GM21447 (cell line): Measurements from ENCODE around the gene ZNF445.
"Not testable (repeated sequence)": the region's sequence is repeated elsewhere in the genome, so short reads cannot be mapped to it uniquely, and the experiment has no call there.

Source experiments
- ATAC-seq: cut with Tn5 transposase; IDR thresholded peaks from one replicate; pipeline ENCODE4 v1.9.1; 2021; ENCODE audit not compliant: unreplicated experiment

Gene ZNF445

DNA sequence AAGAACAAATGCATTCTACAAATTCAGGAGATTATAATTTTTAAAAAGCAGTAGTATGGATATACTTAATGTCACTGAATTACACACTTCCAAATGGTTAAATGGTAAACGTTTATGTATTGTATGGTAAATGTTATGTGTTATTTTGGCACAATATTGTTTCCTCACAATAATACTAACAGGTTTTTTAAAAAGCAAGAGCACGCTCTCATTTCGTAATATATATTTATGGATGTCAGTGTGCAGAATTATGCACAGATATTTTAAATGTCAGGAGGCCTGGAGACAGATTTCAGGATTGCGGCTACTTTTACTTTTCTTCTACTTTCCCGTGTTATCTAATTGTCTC is 533 bp downstream of the ZNF445 start:
- no peak for ATAC-seq

DNA sequence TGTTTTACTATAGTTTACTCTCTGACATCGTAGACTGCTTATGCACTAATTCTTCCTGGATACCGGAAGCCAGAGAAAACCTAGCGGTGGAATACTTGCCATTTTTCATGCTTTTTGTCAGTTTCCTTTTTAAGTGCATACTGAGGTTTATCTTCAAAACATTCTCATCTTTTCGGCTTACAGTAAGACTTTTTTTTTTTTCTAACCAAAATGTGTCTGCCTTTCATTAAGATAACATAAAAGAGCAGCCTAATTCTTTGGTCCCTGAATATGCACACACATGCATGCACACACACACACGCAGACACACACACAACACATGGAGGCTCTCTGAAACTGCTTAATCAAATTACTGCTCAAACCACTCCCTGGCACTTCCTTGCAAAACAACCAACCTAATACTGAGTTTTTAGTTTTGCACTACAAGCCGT is 1.3 kb downstream of the ZNF445 start:
- ATAC-seq: no peak

DNA sequence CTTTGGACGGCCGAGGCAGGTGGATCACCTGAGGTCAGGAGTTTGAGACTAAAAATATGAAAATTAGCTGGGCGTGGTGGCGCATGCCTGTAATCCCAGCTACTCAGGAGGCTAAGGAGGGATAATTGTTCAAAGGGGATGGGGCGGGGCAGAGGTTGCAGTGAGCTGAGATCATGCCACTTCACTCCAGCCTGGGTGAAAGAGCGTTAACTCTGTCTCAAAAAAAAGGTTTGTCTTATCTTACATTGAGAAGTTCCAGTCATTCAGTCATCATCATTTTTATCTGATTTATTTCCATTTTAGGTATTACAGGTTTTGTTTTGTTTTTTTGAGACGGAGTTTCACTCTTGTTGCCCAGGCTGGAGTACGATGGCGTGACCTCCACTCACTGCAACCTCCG is 2.6 kb downstream of the ZNF445 start:
- ATAC-seq: not testable (repeated sequence)

DNA sequence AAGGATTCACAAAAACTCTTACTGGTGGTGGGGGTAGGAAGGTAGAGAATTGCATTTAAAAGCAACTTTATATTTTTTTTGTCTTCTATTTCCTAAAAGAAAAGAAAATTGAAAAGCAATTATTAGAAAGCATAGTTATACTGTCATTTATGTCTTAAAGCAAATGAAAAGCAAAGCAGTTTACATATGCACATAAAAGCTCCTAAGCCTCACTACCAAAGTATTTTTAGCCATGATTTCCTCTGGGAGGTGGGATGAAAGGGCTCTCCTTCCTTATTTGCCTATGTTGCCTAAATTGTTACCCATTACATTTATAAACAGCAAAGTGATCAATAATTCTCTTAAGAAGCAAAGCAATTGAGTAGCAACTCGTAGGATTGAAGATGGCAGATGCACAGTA is 7.0 kb downstream of the ZNF445 start:
- no peak for ATAC-seq

DNA sequence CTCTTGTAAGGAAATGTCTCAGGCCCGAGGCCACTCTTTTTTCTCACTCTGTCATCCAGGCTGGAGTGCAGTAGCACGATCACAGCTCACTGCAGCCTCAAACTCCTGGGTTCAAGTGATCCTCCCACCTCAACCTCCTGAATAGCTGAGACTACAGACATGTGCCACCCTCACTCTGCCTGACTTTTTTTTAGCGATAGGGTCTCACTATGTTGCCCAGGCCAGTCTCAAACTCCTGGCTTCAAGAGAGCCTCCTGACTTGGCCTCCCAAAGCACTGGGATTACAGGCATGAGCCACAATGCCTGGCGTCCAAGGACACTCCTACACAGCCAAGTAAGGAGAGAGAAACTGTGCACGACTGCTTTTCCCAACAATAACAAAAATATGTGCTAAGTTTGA is 7.6 kb downstream of the ZNF445 start:
- no peak for ATAC-seq

DNA sequence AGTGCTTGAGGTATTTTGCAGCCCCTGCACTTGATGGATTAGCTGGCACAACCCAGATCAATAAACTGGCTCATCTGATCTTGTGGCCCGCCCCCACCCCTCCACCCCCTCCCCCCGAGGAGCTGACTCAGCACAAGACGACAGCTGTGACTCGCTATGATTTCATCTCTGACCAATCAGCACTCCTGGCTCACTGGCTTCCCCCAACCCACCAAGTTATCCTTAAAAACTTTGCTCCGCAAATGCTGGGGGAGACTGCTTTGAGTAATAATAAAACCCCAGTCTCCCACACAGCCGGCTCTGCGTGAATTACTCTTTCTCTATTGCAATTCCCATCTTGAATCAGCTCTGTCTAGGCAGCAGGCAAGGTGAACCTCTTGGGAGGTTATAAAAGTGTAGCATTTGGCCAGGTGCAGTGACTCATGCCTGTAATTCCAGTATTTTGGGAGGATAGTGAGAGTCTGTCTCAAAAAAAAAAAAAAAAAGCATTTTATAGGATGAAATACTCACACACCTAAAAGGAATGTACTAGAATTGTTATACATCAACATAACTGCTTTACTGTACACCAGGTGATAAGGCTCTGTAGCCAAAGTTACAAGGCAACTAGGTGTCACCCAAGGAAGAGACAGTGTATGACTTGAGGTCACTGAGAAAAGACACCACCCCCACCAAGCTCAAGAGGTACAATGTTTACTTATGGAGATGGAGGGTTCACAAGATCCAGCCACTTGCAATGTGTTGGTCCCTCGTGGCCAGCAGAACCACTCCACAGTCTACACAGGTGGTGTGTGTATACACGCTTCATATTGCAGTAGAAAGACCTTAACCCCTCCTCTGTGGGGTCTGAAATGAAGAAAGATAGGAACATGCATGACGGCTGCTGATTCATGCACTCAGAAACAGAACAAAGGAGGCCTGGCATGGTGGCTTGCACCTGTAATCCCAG is 8.6 kb downstream of the ZNF445 start:
- no peak for ATAC-seq

DNA sequence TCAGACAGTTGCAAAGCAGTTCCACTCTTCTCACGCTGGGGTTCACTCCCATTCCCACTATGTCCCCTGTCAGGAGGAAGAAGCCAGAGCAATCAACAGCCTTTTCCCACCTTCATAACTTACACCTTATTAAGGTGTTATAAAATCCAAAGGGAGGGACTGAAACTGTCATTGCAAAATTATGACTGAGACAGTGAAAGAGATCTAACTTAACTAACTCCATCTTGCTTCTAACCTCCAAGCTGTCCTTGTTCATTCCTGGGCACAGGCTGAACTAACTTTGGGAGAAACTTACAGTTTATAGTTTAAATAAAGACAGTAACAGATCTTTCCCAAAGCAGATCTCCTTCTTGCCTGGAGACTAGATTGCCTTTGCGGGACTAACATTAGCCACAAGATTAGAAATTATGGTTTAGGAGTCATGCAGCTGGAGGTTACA is 9.4 kb downstream of the ZNF445 start:
- not testable (repeated sequence) for ATAC-seq

DNA sequence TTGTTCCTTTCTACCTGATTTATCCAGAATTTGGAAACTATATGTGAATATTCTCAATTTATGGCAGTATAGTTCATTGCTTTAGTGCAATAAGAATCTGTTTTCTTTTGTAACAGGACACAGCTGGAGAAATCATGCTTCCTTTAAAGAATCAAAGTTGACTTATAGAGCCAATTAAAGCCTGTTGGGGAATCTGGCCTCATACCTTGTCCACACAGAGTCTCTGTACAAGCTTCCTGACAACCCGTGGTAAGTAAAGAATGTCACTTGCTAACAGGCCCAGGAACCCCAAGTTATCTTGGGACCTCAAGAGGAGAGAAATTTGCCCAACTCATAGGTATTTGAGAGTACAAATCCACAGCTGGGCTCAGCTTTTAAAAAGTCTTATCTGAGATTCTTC is 10.2 kb downstream of the ZNF445 start:
- ATAC-seq: no peak

DNA sequence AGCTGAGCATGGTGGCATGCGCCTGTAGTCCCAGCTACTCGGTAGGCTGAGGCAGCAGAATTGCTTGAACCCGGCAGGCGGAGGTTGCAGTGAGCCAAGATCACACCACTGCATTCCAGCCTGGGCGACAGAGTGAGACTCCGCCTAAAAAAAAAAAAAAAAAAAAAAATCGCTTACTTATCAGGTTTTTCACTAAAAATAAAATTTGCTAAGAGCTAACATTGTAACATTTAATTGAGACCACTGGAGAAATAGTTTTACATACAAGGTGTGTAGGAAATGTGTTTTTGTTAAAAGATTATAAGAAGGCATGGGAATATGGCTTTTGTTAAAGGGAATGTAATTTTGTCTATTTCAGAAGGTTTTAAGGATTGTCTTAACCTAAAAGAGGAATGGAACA is 12.6 kb downstream of the ZNF445 start:
- not testable (repeated sequence) for ATAC-seq

DNA sequence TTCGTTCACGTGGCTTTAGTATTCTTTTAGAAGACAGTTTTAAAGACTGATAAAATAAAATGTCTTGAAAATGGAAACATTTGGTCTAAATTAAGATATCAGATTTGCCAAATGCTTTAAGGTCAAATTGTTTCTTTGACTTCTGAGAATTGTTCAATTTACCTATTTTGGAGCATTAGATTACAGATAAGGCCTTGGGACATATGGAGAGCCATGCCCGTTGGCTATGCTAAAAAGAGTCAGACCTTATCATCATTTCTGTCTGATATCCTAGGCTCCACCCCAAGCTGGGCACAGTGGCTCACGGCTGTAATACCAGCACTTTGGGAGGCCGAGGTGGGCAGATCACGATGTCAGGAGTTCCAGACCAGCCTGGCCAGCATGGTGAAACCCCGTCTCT is 13.0 kb downstream of the ZNF445 start:
- no peak for ATAC-seq

DNA sequence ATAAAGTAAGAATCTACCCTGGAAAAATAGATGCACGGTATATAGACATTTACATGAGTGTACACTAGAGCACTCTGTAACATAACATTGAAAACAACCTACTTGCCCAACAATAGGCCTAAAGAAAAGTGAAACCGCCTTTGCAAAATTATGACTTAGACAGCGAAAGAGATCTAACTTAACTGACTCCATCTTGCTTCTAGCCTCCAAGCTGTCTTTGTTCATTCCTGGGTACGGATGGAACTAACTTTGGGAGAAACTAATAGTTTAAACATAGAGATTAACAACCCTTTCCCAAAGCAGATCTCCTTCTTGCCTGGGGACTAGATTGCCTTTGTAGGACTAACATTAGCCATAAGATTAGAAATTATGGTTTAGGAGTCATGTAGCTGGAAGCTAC is 17.4 kb downstream of the ZNF445 start:
- ATAC-seq: not testable (repeated sequence)

DNA sequence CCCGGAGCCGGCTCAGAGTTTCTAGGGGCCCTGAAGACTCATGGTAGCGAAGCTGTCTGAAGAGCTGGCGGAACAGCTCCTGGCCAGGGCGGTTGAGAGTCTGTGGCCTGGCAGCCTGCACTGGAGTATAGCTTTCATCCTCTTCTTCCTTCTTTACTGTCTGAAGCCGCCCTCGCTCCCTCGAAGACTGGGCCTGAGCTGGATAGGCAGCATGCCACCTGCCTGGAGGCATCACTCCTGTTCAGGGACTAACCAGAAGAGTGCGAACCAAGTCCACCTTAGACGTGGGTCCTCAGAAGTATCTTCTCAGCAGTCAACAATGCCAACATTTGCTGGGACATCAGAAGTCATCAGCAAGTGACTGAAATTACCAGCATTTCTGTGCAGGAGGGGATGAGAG is 22.2 kb downstream of the ZNF445 start:
- no peak for ATAC-seq

DNA sequence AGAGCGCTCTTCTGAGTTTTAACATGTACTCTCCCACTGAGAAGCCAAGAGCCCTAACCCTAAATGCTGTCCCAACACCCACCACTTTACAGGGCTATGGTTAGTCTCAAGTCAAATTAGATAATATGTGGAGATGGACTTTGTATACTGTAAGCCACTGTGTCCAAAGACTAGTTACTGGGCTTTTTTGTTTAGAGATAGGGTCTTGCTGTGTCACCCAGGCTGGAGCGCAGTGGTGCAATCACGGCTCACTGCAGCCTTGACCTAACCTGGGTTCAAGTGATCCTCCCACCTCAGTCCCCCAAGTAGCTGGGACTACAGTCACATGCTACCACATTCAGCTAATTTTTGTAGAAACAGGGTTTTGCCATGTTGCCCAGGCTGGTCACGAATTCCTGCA is 23.2 kb downstream of the ZNF445 start:
- ATAC-seq: no peak

DNA sequence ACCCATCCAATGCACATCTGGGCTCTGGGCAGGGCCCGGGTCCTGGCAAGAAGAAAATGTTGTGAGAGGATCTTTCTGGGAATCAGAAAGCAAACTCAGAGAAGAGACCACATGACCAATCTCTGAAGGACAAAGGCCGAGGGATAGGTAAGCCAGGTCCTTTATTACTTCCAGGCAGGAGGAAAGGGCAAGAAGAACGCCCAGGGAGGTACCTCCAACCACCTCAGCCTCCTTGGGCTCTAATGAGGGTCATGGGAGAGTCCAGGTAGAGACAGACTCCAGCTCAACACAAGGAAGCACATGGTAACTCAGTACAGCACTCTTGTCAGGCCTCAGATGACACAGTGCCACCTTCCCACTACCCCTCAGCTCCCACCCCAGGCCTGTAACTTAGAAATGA is 26.0 kb downstream of the ZNF445 start:
- ATAC-seq: no peak

DNA sequence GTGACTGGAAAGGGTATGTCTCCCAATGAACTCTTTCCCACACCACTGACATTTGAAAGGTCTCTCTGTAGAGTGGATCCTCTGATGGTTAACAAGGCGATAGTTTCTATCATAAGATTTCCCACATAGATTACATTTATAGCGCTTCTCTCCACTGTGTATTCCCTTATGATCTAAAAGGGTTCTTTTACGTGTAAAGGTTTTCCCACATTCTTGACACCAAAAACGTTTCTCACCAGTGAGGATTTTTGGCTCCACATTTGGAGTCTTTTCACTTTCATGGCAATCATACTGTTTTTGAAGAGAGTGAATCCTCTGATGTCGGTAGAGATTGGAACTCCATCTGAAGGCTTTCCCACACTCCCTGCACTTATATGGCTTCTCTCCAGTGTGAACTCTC is 30.5 kb downstream of the ZNF445 start:
- ATAC-seq: no peak

DNA sequence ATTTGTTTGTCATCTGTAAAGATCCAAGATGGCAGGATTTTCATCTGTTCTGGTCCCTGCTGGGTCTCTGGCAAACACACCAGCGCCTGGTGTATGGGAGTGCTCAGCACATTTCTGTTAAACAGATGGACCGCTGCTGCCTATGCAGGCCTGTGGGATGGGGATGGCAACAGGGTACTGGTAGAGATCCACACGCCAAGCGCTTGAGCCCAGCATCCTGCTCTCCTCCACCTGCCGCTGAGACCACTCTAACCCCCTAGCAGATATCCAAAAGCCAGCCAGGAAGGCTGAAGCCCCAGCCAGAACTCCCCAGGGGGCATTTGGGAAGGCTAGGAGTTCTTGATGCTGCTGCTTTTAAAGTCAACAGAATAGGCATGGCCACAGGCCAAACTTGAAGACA is 31.7 kb downstream of the ZNF445 start:
- no peak for ATAC-seq

DNA sequence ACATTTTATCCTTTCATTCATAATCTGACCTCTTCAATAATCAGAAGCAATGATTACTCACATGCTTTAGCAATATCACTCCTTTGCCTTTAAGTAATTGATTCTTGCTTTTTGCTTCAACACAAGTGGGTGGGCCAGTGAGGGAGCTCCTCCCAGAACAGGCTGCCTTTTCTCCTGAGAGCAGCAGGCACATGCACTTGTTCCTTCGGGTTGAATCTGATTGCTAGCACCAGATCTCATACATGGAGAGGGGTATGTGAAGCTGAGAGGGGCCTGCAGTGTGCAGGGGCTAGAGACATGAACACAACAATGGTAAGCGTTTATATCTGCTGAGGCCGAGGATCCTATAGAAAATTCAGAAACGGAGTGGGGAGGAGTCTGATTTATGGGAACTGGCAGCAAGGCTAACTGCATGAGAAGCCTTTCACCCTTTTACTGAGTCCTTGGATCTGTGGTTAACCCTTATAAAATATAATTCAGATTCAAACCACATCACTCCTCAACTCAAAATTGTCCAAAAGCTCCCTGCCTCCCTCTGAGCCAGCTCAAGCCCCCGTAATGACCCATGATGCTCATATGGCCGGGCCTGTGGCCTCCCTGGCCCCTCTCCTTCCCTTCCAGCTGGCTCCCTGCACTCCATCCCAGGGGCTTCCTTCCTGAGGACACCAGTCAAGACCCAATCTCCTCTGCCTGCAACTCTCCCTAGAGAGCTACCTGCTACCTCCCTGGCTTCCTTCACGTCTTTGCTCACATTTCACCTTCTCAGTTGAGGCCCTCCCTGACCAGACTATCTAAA is 32.4 kb downstream of the ZNF445 start:
- no peak for ATAC-seq

DNA sequence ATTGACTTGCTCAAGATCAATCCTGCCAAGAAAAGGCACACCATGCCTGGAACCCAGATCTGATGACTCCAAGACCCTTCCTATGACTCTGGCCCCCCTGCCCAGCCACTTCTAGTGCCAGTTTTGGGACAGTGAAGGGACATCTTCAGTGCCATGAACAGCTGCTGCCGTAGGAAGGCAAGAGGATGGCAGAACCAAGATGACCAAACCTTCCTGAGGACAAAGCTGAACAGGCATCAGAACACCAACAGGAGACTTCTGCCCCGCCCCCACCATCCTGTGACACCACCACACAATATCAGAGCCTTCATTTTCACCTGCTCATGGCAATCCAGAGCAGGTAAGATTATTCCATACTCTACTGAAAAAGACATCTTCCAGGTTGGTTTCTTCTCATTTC is 33.0 kb downstream of the ZNF445 start:
- ATAC-seq: no peak

DNA sequence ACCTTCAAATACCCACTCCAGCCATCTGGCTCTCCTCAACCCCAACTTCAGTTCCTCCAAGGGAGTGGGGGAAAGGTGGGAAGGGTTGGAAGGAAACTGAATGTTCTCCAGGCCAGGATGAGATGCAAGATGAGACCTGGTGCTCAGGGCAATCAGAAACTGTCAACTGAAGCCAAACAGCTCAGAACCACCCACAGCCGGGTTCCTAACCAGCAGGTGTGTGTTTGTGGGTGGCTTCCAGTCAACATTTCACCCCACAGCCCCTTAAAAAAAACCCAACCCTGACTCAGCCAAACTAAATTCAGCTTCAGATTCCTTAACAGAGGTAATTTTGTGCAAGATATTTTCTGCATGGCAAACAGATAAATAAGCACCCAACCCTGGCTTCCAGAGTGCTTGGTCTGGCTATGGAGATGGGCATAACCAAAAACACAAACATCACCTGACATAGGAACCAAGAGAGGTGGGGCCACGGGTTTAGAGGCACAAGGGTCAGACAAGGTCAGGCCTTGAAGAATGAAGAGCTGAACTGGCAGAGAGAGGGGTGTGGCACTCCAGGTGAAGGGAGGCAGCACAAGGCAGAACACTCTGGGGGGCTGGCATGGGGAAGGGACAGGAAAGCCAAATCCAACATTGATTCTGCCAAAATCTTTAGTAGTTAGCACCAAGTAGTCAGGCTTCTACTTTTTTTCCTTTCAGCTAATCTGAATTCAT is 34.7 kb downstream of the ZNF445 start:
- no peak for ATAC-seq

DNA sequence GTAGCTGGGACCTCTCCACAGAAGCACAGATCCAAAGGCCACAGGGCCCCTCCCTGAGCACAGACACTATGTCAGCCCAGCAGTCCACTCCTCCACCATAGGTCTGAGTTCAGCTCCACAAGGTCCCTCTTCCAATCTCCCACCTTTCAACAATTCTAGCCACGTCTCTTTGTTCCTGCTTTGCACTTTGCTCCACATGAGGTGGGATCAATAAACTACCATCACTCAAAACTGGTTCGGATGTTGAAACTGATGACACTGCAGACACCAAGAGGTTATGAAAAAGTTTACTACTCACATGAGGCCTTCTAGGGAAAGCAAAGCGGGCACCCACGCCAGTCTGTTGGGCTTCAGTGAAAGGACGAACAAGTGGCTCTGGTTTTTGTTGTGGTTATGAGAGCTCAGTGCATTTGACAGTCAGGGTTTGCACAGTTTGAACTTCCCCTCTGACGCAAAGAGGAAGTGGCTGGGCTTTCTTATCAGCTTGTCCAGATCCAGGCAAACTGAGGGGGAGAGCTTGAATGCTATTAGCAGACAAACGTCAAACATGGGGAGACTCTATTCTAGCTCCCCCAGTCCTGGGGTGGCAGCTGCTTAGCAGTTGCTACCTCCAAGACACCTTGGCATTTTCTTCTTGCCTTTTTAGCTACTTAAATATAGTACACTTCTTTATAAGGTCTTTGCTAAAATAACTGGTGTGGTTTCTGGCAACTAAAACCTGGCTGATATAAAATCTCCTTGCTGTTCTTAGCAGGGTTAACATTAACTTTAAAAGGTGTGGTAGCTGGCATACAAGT is 37.8 kb downstream of the ZNF445 start:
- peak; percentile 97 for ATAC-seq

DNA sequence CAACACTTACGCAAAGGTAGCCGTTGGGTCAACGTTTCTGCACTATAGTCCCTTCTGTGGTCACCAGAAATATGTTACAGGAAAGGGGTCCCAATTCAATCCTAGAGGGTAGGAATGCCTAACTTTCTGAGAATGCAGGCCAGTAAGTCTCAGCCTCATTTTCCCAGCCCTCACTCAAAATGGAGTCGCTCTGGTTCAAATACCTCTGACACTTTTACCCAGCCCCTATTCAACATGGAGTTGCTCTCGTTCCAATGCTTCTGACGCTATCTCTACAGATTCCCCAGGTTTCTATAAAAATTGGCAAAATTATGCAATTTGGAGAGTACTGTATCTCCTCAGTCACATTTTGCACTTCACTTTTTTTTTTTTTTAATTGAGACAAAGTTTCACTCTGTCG is 39.7 kb downstream of the ZNF445 start:
- no peak for ATAC-seq
